Activated CD8-positive, alpha-beta memory T cell treated with anti-CD3 and anti-CD28 coated beads for 36 hours (primary cell): ENCODE results near the gene TIMM22. TPM values are rescaled to one million over a fixed set of nuclear protein-coding genes. Genes with fewer than 3 reads are reported as not detected.

Source experiments
- CTCF ChIA-PET: fragments of 350-600 bp; sonication (Branson Sonifier 250); formaldehyde crosslinking; loops from one replicate; lab custom pipeline; 2021; ENCODE audit warnings: antibody characterized with exemption; lab: Charles Lee
- POLR2A ChIA-PET: fragments of 350-600 bp; sonication (Branson Sonifier 250); formaldehyde crosslinking; loops from one replicate; lab custom pipeline; 2021; ENCODE audit warnings: antibody characterized with exemption; lab: Charles Lee
- total RNA-seq, 2 experiments: library from RNA; stranded (reverse); gene quantifications; one replicate each; pipeline ENCODE4 v1.2.3, GENCODE V29; 2021

The TIMM22 gene
- total RNA-seq, 2 experiments from 2014 or later = 18.9 to 19.1 TPM

- CTCF ChIA-PET = no interaction called here
- POLR2A ChIA-PET = no interaction called here
Measured at GRCh38 chr17:1009229-1010085, 12.5 kb downstream of the TIMM22 start.

- POLR2A ChIA-PET = no interaction called here
- CTCF ChIA-PET = no interaction called here
Measured at GRCh38 chr17:1010086-1010450, 13.1 kb downstream of the TIMM22 start.

- POLR2A ChIA-PET = no interaction called here
- CTCF ChIA-PET = no interaction called here
Measured at GRCh38 chr17:1010586-1010985, 13.7 kb downstream of the TIMM22 start.

GRCh38 chr17:1011138-1011537, 14.2 kb downstream of the TIMM22 start:
- ChIA-PET POLR2A (no interaction called here), CTCF (no interaction called here)

- POLR2A ChIA-PET = no interaction called here
Measured at GRCh38 chr17:1011760-1012735, 15.1 kb downstream of the TIMM22 start.

GRCh38 chr17:1012823-1013728, 16.1 kb downstream of the TIMM22 start:
- ChIA-PET POLR2A (no interaction called here), CTCF (no interaction called here)

More at GRCh38 chr17:1011760-1012735, 15.1 kb downstream of the TIMM22 start:
- CTCF ChIA-PET = no interaction called here

- CTCF ChIA-PET = no interaction called here
- POLR2A ChIA-PET = no interaction called here
Measured at GRCh38 chr17:1013729-1014090, 16.8 kb downstream of the TIMM22 start.

- ChIA-PET CTCF (interaction anchor here (1.6 kb wide), 1 partner anchor 19 kb away, joined by 4 read pairs; no protein-coding TSS in a partner anchor), POLR2A (no interaction called here)
Measured at GRCh38 chr17:1018547-1018946, 21.6 kb downstream of the TIMM22 start.

- ChIA-PET POLR2A (no interaction called here), CTCF (no interaction called here)
Measured at GRCh38 chr17:1019451-1019850, 22.5 kb downstream of the TIMM22 start.

- CTCF ChIA-PET = no interaction called here
- POLR2A ChIA-PET = no interaction called here
Measured at GRCh38 chr17:1021147-1021546, 24.2 kb downstream of the TIMM22 start.

GRCh38 chr17:1022278-1023024, 25.5 kb downstream of the TIMM22 start:
- CTCF ChIA-PET = interaction anchor here (1.4 kb wide), 1 partner anchor 34 kb away, joined by 3 read pairs; no protein-coding TSS in a partner anchor
- POLR2A ChIA-PET = no interaction called here

GRCh38 chr17:1024076-1024475, 27.1 kb downstream of the TIMM22 start:
- CTCF ChIA-PET = no interaction called here

GRCh38 chr17:1025733-1026598, 29.0 kb downstream of the TIMM22 start:
- ChIA-PET POLR2A (no interaction called here), CTCF (no interaction called here)

More at GRCh38 chr17:1024076-1024475, 27.1 kb downstream of the TIMM22 start:
- POLR2A ChIA-PET = no interaction called here

- POLR2A ChIA-PET = no interaction called here
- CTCF ChIA-PET = no interaction called here
Measured at GRCh38 chr17:1026599-1026975, 29.7 kb downstream of the TIMM22 start.

GRCh38 chr17:1027044-1027443, 30.1 kb downstream of the TIMM22 start:
- POLR2A ChIA-PET = no interaction called here
- CTCF ChIA-PET = no interaction called here

GRCh38 chr17:1029196-1029921, 32.4 kb downstream of the TIMM22 start:
- ChIA-PET POLR2A (no interaction called here), CTCF (no interaction called here)
